A549 (cell line): ENCODE measurements around the gene NFYC. TPM values are rescaled to one million over a fixed set of nuclear protein-coding genes. Genes with fewer than 3 reads are reported as not detected.

Source experiments
- ATAC-seq, 2 experiments: fragments of 200-7000 bp in 1 of 2; fragments of >200 bp in 1 of 2; cut with Nextera tagmentation in 1 of 2; cut with Tn5 transposase in 1 of 2; 3 replicates each; pipeline versions ENCODE4 v1.8.0 to v1.9.1; 2018 to 2020; ENCODE audit warnings: mild to moderate bottlenecking in 1 of 2, moderate library complexity in 1 of 2
- CTCF ChIA-PET: fragments of 300-600 bp; sonication (Branson Sonifier 250); formaldehyde crosslinking; extraction: SDS; loops from one replicate; lab custom pipeline; 2021; ENCODE audit warnings: antibody characterized with exemption, inconsistent platforms; lab: Yijun Ruan, JAX
- POLR2A ChIA-PET: fragments of 350-600 bp; formaldehyde crosslinking; extraction: SDS; loops from one replicate; lab custom pipeline; 2021; ENCODE audit warnings: antibody characterized with exemption, inconsistent platforms; lab: Yijun Ruan, JAX
- DNase-seq, 2 experiments: peaks; one replicate each; pipeline versions ENCODE4 v3.0.0 to v3.0.0-alpha.2; 2011 to 2016; ENCODE audit warnings: low read depth in 1 of 2, low spot score in 1 of 2
- FAIRE-seq: peaks from 2 replicates; lab custom pipeline; 2011; peaks lifted over from hg19 to GRCh38; lab: Jason Lieb, UNC
- H3K27ac ChIP-seq, 2 experiments: fragments of >200 bp; sonication (Bioruptor Twin); formaldehyde crosslinking; 3 replicates each; pipeline ENCODE4 v1.5.1; 2016 to 2017
- H3K4me1 ChIP-seq: fragments of >200 bp; sonication (Bioruptor Twin); formaldehyde crosslinking; 3 replicates; pipeline ENCODE4 v1.6.1; 2016
- H3K4me2 ChIP-seq: fragments of >200 bp; sonication (Bioruptor Twin); formaldehyde crosslinking; 3 replicates; pipeline ENCODE4 v1.6.1; 2016
- H3K4me3 ChIP-seq: fragments of >200 bp; sonication (Bioruptor Twin); formaldehyde crosslinking; 3 replicates; pipeline ENCODE4 v1.5.1; 2016
- H3K9me3 ChIP-seq: fragments of >200 bp; sonication (Bioruptor Twin); formaldehyde crosslinking; 3 replicates; pipeline ENCODE4 v1.6.1; 2016
- ATOH8 ChIP-seq: fragments of 250-450 bp; sonication (Bioruptor Pico); IDR thresholded peaks from 2 replicates; pipeline ENCODE4 v1.5.0; 2020; ENCODE audit warnings: low read depth, mild to moderate bottlenecking, moderate library complexity
- CBX2 ChIP-seq: fragments of 200-600 bp; sonication (generic); IDR thresholded peaks from 2 replicates; pipeline ENCODE4 v1.6.1; 2016; ENCODE audit warnings: low read depth, mild to moderate bottlenecking, borderline replicate concordance
- CBX8 ChIP-seq: fragments of 200-600 bp; sonication (generic); IDR thresholded peaks from 2 replicates; pipeline ENCODE4 v1.6.1; 2016
- CTCF ChIP-seq: fragments of >200 bp; sonication (Bioruptor Twin); formaldehyde crosslinking; IDR thresholded peaks from 3 replicates; pipeline ENCODE4 v1.5.1; 2016
- EHMT2 ChIP-seq: fragments of 200-600 bp; sonication (generic); IDR thresholded peaks from 2 replicates; pipeline ENCODE4 v1.6.1; 2016; ENCODE audit warnings: antibody characterized with exemption, low read depth, mild to moderate bottlenecking, moderate library complexity
- EP300 ChIP-seq, 2 experiments: fragments of >200 bp; sonication (Bioruptor Twin); formaldehyde crosslinking; IDR thresholded peaks; 2 replicates in 1 of 2; 3 replicates in 1 of 2; pipeline ENCODE4 v1.6.1; 2016 to 2017
- HOXA7 ChIP-seq: fragments of 250-450 bp; sonication (Bioruptor Pico); IDR thresholded peaks from 2 replicates; pipeline ENCODE4 v1.5.0; 2020; ENCODE audit warnings: mild to moderate bottlenecking, moderate library complexity
- JUN ChIP-seq, 2 experiments: fragments of >200 bp; sonication (Bioruptor Twin); formaldehyde crosslinking; IDR thresholded peaks; 2 replicates in 1 of 2; 3 replicates in 1 of 2; pipeline ENCODE4 v1.6.1; 2016 to 2017
- KDM5A ChIP-seq: fragments of 200-600 bp; sonication (generic); IDR thresholded peaks from 2 replicates; pipeline ENCODE4 v1.6.1; 2016; ENCODE audit warnings: antibody characterized with exemption, mild to moderate bottlenecking
- MAX ChIP-seq: IDR thresholded peaks from 2 replicates; pipeline ENCODE4 v1.6.1; 2012
- MAZ ChIP-seq: fragments of 150-350 bp; IDR thresholded peaks from 2 replicates; pipeline ENCODE4 v1.6.1; 2014; ENCODE audit warnings: antibody characterized with exemption, low read depth, low read length, borderline replicate concordance
- NFE2L2 ChIP-seq: fragments of 150-350 bp; conservative IDR thresholded peaks from 2 replicates; pipeline ENCODE4 v1.6.1; 2014; ENCODE audit warnings: low read length
- POLR2A ChIP-seq: IDR thresholded peaks from 2 replicates; pipeline ENCODE4 v1.6.1; 2012; ENCODE audit warnings: mild to moderate bottlenecking, low read length
- RNF2 ChIP-seq: fragments of 200-600 bp; sonication (generic); IDR thresholded peaks from 2 replicates; pipeline ENCODE4 v1.6.1; 2016; ENCODE audit warnings: low read depth, mild to moderate bottlenecking, antibody characterized with exemption, moderate library complexity, borderline replicate concordance
- SMC3 ChIP-seq: fragments of >200 bp; sonication (Bioruptor Twin); formaldehyde crosslinking; IDR thresholded peaks from 3 replicates; pipeline ENCODE4 v1.6.1; 2018; ENCODE audit warnings: inconsistent platforms
- TFCP2L1 ChIP-seq: fragments of 250-450 bp; sonication (Bioruptor Pico); IDR thresholded peaks from 2 replicates; pipeline ENCODE4 v1.5.0; 2021; ENCODE audit warnings: mild to moderate bottlenecking
- TP53 ChIP-seq: fragments of 250-450 bp; sonication (Bioruptor Pico); IDR thresholded peaks from 2 replicates; pipeline ENCODE4 v1.5.0; 2021; ENCODE audit warnings: mild to moderate bottlenecking, moderate library complexity
- WGBS: methylation state at CpG from one replicate; pipeline ENCODE4 v1.1.6; 2017; ENCODE audit errors: missing lambda C conversion rate; 5-methylcytosine and 5-hydroxymethylcytosine counted together
- polyA plus RNA-seq, 4 experiments: library from polyadenylated mRNA; depleted of rRNA in 3 of 4; stranded (reverse); fragments of >200 nt; fragmentation: RNase III in 1 of 4; extraction: RNeasy Plus Mini Kit Qiagen cat#74134 plus additional on column Dnase treatment in 1 of 4; gene quantifications; 2 replicates in 3 of 4; 3 replicates in 1 of 4; pipeline ENCODE4 v1.2.3, GENCODE V29; 2011 to 2017

Gene NFYC
- polyA plus RNA-seq, 2 of the 4 experiments (the other 2 are of a cell fraction), result 35.1 to 43.4 TPM

- FAIRE-seq, result no peak
- DNase-seq, result no peak
These were observed 29.4 kb upstream of the NFYC start for GRCh38 chr1:40662151-40662550.

GRCh38 chr1:40662864-40663263 is 28.6 kb upstream of the NFYC start:
- Histone ChIP-seq H3K4me1 (peaks cover 12% of the 10 kb centered on the region), H3K4me2 (no peak overlapping the region), H3K27ac (peak overlapping the region in 1 of 2 experiments; percentile 24; a peak in 1 of 6 replicates), H3K9me3 (no peaks in the 10 kb centered on the region), H3K4me3 (no peak overlapping the region)
- WGBS, result 87% methylated on average over 4 of the region's 4 CpGs
- no peak for DNase-seq
- POLR2A ChIA-PET, result no interaction called here
- no peak for ATAC-seq
- no peak for FAIRE-seq
- CTCF ChIA-PET, result interaction anchor here (0.6 kb wide), 1 partner anchor 41 kb away, joined by 3 read pairs; no protein-coding TSS in a partner anchor
- no peak for TF ChIP-seq EHMT2
- no peak for TF ChIP-seq SMC3
- TF ChIP-seq POLR2A, result no peak
- TF ChIP-seq RNF2, result no peak

More at GRCh38 chr1:40662151-40662550, 29.4 kb upstream of the NFYC start:
- Histone ChIP-seq H3K27ac (no peak overlapping the region), H3K9me3 (no peaks in the 10 kb centered on the region), H3K4me2 (no peak overlapping the region), H3K4me3 (no peak overlapping the region), H3K4me1 (peaks cover 12% of the 10 kb centered on the region)
- ChIA-PET POLR2A (no interaction called here), CTCF (interaction anchor here (0.6 kb wide), 1 partner anchor 111 kb away, joined by 3 read pairs; no protein-coding TSS in a partner anchor)
- TF ChIP-seq TFCP2L1 (CRISPR knock-in tag) (no peak), MAZ (no peak), EP300 (IDR thresholded peaks at IDR 0.05) (no peak), CBX2 (no peak), POLR2A (no peak), CBX8 (no peak), NFE2L2 (no peak), TP53 (CRISPR knock-in tag) (no peak), HOXA7 (no peak), CTCF (no peak), ATOH8 (CRISPR knock-in tag) (no peak), KDM5A (no peak)
- 73% methylated on average over 6 of the region's 6 CpGs for WGBS
- ATAC-seq, result no peak

- Histone ChIP-seq H3K9me3 (no peaks in the 10 kb centered on the region), H3K4me2 (no peak overlapping the region), H3K4me3 (no peak overlapping the region), H3K4me1 (peaks cover 12% of the 10 kb centered on the region), H3K27ac (peak overlapping the region in 1 of 2 experiments; percentile 24; a peak in 1 of 6 replicates)
- POLR2A ChIA-PET, result no interaction called here
- 91% methylated on average over 8 of the region's 8 CpGs for WGBS
- no peak for DNase-seq
- no peak for FAIRE-seq
- CTCF ChIA-PET, result interaction anchor here (0.6 to 1.6 kb wide), 3 partner anchors 19 to 51 kb away, joined by 3 to 7 read pairs (median 3); no protein-coding TSS in a partner anchor
- no peak for ATAC-seq
- TF ChIP-seq MAX (no peak), JUN (IDR thresholded peaks at IDR 0.05) (no peak), ATOH8 (CRISPR knock-in tag) (no peak), CTCF (no peak)
These were observed 28.0 kb upstream of the NFYC start for GRCh38 chr1:40663324-40664166.
